Measurements from ENCODE around the gene DTX3L.
"Not testable (repeated sequence)": the region's sequence is repeated elsewhere in the genome, so short reads cannot be mapped to it uniquely, and the experiment has no call there.

The DTX3L gene

GRCh38 chr3:122562923-122563716 lies 1.0 kb upstream of the DTX3L start:
- no peak for DNase-seq (ENCODE audit: low spot score)

- peak; percentile 15 for DNase-seq (ENCODE audit: low spot score)
Observed at GRCh38 chr3:122563717-122564025, 467 bp upstream of the DTX3L start.

GRCh38 chr3:122568131-122568530 lies 4.0 kb downstream of the DTX3L start:
- not testable (repeated sequence) for DNase-seq (ENCODE audit: low spot score)

- no peak for DNase-seq (ENCODE audit: low spot score)
Observed at GRCh38 chr3:122568755-122569154, 4.6 kb downstream of the DTX3L start.

- no peak for DNase-seq (ENCODE audit: low spot score)
Observed at GRCh38 chr3:122572940-122573412, 8.8 kb downstream of the DTX3L start.

GRCh38 chr3:122576174-122576940 lies 12.2 kb downstream of the DTX3L start:
- DNase-seq (ENCODE audit: low spot score): no peak

GRCh38 chr3:122577409-122578031 lies 13.4 kb downstream of the DTX3L start, which contains the start of gene PARP15:
Gene PARP15, plus strand, starts transcription at chr3:122577650. Its CDS starts 18 bp downstream, at chr3:122577668.
- no peak for DNase-seq (ENCODE audit: low spot score)

- no peak for DNase-seq (ENCODE audit: low spot score)
Observed at GRCh38 chr3:122578069-122578740, 14.1 kb downstream of the DTX3L start.

GRCh38 chr3:122580470-122580869 lies 16.3 kb downstream of the DTX3L start:
- no peak for DNase-seq (ENCODE audit: low spot score)

- no peak for DNase-seq (ENCODE audit: low spot score)
Observed at GRCh38 chr3:122581622-122582021, 17.5 kb downstream of the DTX3L start.

- no peak for DNase-seq (ENCODE audit: low spot score)
Observed at GRCh38 chr3:122582390-122582789, 18.3 kb downstream of the DTX3L start.

- DNase-seq (ENCODE audit: low spot score): no peak
Observed at GRCh38 chr3:122586098-122586497, 22.0 kb downstream of the DTX3L start.

- DNase-seq (ENCODE audit: low spot score): no peak
Observed at GRCh38 chr3:122586773-122587485, 22.8 kb downstream of the DTX3L start.

- no peak for DNase-seq (ENCODE audit: low spot score)
Observed at GRCh38 chr3:122587572-122587971, 23.4 kb downstream of the DTX3L start.

- DNase-seq (ENCODE audit: low spot score): no peak
Observed at GRCh38 chr3:122589297-122589696, 25.2 kb downstream of the DTX3L start.

GRCh38 chr3:122590610-122591009 lies 26.5 kb downstream of the DTX3L start:
- no peak for DNase-seq (ENCODE audit: low spot score)

- DNase-seq (ENCODE audit: low spot score): no peak
Observed at GRCh38 chr3:122594025-122594424, 29.9 kb downstream of the DTX3L start.

GRCh38 chr3:122598151-122598550 lies 34.0 kb downstream of the DTX3L start:
- DNase-seq (ENCODE audit: low spot score): no peak

GRCh38 chr3:122598556-122598955 lies 34.4 kb downstream of the DTX3L start:
- no peak for DNase-seq (ENCODE audit: low spot score)

- DNase-seq (ENCODE audit: low spot score): no peak
Observed at GRCh38 chr3:122602011-122602710, 38.0 kb downstream of the DTX3L start.

- DNase-seq (ENCODE audit: low spot score): no peak
Observed at GRCh38 chr3:122603056-122603455, 38.9 kb downstream of the DTX3L start.
